KMS-11 (cell line): Measurements from ENCODE around the gene EIF5A.

ENCODE experiments used
- H2AFZ ChIP-seq: fragments of 200-600 bp; sonication (generic); 2 replicates; pipeline ENCODE4 v1.6.1; 2016; ENCODE audit warnings: antibody characterized with exemption, mixed run types, low read depth
- H3K27ac ChIP-seq: fragments of 200-600 bp; sonication (generic); 2 replicates; pipeline ENCODE4 v1.6.1; 2016; ENCODE audit warnings: mild to moderate bottlenecking, mixed run types
- H3K27me3 ChIP-seq: fragments of 200-600 bp; sonication (generic); 2 replicates; pipeline ENCODE4 v1.6.1; 2017; ENCODE audit warnings: mild to moderate bottlenecking, low read depth, mixed run types, moderate library complexity; ENCODE audit not compliant: insufficient read depth
- H3K36me3 ChIP-seq: fragments of 200-600 bp; sonication (generic); 2 replicates; pipeline ENCODE4 v1.6.1; 2017; ENCODE audit warnings: mild to moderate bottlenecking, mixed run types; ENCODE audit not compliant: insufficient read depth
- H3K4me1 ChIP-seq: fragments of 200-600 bp; sonication (generic); 2 replicates; pipeline ENCODE4 v1.6.1; 2016; ENCODE audit warnings: mild to moderate bottlenecking, low read depth, mixed run types; ENCODE audit not compliant: poor library complexity, severe bottlenecking
- H3K4me2 ChIP-seq: fragments of 200-600 bp; sonication (generic); 2 replicates; pipeline ENCODE4 v1.7.0; 2016; ENCODE audit warnings: mild to moderate bottlenecking, mixed run types
- H3K4me3 ChIP-seq: fragments of 200-600 bp; sonication (generic); IDR thresholded peaks from 2 replicates; pipeline ENCODE4 v1.6.1; 2017; ENCODE audit warnings: low read depth, low read length, mixed read lengths; ENCODE audit not compliant: insufficient read depth
- H3K79me2 ChIP-seq: fragments of 200-600 bp; sonication (generic); 2 replicates; pipeline ENCODE4 v1.6.1; 2016; ENCODE audit warnings: low read depth, mixed run types; ENCODE audit not compliant: insufficient read depth
- H3K9ac ChIP-seq: fragments of 200-600 bp; sonication (generic); 2 replicates; pipeline ENCODE4 v1.6.1; 2016; ENCODE audit warnings: mild to moderate bottlenecking, mixed run types
- H4K20me1 ChIP-seq: fragments of 200-600 bp; sonication (generic); 2 replicates; pipeline ENCODE4 v1.6.1; 2016; ENCODE audit warnings: mild to moderate bottlenecking, mixed run types; ENCODE audit not compliant: insufficient read depth
- TF ChIP-seq, protein P1 (sequence below): fragments of 200-600 bp; sonication (generic); conservative IDR thresholded peaks from 2 replicates; pipeline ENCODE4 v1.6.1; 2017; ENCODE audit warnings: low read depth, mild to moderate bottlenecking, antibody characterized with exemption, low read length, moderate library complexity, mixed read lengths

The EIF5A gene

DNA sequence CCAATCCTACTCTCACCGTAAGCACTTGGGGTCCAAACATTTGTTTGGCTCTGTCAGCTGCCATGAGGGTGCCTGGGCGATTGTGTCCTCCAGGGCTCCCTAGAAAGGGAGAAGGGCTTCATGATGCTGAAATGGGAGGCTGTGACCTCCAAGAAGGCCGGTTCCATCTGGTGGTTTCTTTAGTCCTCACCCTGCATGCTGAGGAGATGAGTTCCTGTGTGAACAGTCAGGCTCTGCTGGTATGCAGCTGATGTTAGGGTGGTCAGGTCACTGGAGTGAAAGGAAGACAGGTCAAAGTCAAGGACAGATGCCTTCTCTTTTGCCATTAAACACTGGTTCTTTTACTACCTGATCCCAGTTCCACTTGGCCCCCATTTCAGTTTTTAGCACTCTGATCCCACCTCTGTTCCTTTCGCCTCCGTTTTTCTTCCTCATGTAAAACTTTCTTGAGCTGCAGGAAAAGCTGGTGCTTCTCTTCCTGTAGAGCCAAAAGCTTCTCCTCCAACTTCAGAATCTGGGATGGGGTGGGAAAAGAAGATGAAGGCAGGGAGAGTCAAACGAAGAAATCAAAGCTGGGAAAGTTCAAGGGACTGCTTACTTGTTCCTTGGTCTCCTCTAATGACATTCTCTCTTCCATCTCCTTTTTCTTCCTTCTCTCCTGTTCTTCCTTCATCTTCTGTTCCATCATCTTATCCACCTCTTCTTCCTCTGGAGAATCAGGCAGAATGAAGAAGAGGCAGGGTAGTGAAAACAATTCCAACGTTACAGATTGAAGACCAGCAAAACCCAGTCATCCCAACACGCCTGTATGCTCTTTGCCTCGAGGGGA lies 6.7 kb downstream of the EIF5A start:
- Histone ChIP-seq H3K27ac (no peak overlapping the region), H4K20me1 (no peaks in the 10 kb centered on the region), H3K4me3 (no peak overlapping the region), H3K4me1 (peaks cover 11% of the 10 kb centered on the region), H3K36me3 (no peaks in the 10 kb centered on the region), H3K4me2 (no peak overlapping the region; the same call in 1 of the 2 replicates), H3K79me2 (peaks cover 16% of the 10 kb centered on the region; the same call in 1 of the 2 replicates), H3K9ac (no peak overlapping the region), H3K27me3 (no peaks in the 10 kb centered on the region), H2AFZ (no peak overlapping the region)
- TF ChIP-seq, protein P1, sequence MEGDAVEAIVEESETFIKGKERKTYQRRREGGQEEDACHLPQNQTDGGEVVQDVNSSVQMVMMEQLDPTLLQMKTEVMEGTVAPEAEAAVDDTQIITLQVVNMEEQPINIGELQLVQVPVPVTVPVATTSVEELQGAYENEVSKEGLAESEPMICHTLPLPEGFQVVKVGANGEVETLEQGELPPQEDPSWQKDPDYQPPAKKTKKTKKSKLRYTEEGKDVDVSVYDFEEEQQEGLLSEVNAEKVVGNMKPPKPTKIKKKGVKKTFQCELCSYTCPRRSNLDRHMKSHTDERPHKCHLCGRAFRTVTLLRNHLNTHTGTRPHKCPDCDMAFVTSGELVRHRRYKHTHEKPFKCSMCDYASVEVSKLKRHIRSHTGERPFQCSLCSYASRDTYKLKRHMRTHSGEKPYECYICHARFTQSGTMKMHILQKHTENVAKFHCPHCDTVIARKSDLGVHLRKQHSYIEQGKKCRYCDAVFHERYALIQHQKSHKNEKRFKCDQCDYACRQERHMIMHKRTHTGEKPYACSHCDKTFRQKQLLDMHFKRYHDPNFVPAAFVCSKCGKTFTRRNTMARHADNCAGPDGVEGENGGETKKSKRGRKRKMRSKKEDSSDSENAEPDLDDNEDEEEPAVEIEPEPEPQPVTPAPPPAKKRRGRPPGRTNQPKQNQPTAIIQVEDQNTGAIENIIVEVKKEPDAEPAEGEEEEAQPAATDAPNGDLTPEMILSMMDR, result no peak

GRCh38 chr17:7314719-7315569 lies 7.5 kb downstream of the EIF5A start, which contains the start of gene GPS2:
GPS2 (minus strand) TSS chr17:7315360; CDS start chr17:7315052, 308 bp downstream.
- Histone ChIP-seq H4K20me1 (no peaks in the 10 kb centered on the region), H3K27me3 (no peaks in the 10 kb centered on the region), H3K4me2 (no peak within 1 kb of the TSS; the same call in 1 of the 2 replicates), H3K4me3 (no peak within 1 kb of the TSS), H3K4me1 (peaks cover 3% of the 10 kb centered on the region), H3K79me2 (peaks cover 7% of the 10 kb centered on the region; the same call in 1 of the 2 replicates), H3K36me3 (no peaks in the 10 kb centered on the region), H2AFZ (no peak within 1 kb of the TSS), H3K27ac (no peak within 1 kb of the TSS), H3K9ac (no peak within 1 kb of the TSS)
- TF ChIP-seq, protein P1, result no peak

DNA sequence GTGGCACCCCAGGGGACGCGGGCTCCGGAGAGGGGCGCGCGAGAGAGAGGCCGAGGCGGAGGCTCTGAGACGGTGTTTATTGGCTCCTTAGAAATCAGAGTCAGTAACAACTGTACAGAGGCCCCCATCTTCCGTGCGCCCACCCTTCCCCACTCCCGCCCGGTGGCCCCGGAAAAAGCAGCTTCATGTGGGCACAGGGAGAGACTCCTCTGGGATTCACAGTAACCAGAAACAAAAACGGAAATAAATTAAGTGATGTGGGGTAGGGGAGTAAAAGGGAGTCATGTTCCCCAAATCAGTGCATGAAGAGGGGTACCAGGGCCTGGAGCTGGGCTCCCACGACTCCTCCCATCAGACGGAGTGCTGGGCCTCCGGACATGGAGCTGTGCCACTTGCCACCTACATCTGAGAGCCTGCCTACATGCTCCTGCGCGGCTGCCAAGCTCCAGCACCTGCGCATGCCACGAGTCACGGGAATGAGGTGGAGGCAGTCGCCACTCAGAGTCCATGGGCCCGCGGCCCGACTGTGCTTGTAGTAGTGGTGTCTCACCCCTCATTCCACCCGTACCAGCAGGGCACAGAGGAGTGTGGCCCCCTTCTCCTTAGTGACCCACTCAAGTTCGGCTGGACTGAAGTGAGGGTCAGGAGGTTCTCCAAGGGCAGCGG lies 8.3 kb downstream of the EIF5A start:
- Histone ChIP-seq H2AFZ (no peak overlapping the region), H3K9ac (no peak overlapping the region), H3K36me3 (no peaks in the 10 kb centered on the region), H3K4me3 (no peak overlapping the region), H3K79me2 (no peaks in the 10 kb centered on the region; the same call in 1 of the 2 replicates), H3K4me1 (no peaks in the 10 kb centered on the region), H3K4me2 (no peak overlapping the region), H3K27ac (no peak overlapping the region), H3K27me3 (no peaks in the 10 kb centered on the region), H4K20me1 (no peaks in the 10 kb centered on the region)
- TF ChIP-seq, protein P1, result no peak

DNA sequence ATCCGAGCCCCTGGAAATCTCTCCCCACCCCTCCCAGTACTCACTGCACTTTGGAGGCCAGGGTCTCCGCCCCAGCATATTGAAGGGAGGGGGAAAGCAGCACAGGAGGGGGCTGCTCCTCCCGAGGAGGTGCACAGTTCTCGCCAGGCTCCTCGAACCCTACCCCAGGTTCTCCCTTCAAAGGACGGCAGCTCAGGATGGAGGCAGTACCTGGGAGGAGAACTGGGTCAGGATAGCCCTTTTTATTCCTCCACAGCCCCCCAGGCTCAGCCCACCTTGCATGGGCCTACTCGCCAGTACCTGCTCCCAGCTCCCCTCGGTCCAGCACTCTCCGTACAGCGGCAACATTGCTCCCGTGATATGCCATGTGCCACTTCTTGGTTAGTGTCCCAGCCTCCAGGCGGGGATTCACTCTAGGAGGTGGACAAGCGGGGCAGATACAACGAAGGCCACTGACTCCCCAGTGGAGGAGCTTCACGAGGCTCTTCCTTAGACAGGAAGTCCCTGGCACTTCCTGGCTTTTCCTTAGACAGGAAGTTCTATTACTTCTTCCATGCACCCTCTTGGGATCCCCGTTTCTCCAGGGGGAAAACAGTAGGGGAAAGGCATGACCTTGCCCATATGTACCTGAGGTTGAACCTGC lies 9.9 kb downstream of the EIF5A start:
- no peaks in the 10 kb centered on the region for H3K79me2 ChIP-seq
- no peaks in the 10 kb centered on the region for H3K27me3 ChIP-seq
- H3K27ac ChIP-seq, result no peak overlapping the region
- no peak overlapping the region for H2AFZ ChIP-seq
- H3K36me3 ChIP-seq, result no peaks in the 10 kb centered on the region
- H3K4me1 ChIP-seq, result no peaks in the 10 kb centered on the region
- TF ChIP-seq, protein P1, result no peak
- H3K4me2 ChIP-seq, result no peak overlapping the region
- H4K20me1 ChIP-seq, result no peaks in the 10 kb centered on the region
- H3K9ac ChIP-seq, result no peak overlapping the region
- H3K4me3 ChIP-seq, result no peak overlapping the region
